Stomach (tissue), 4 donors: ENCODE measurements around the gene RPS5.

Experiments used
- EP300 ChIP-seq: sonication (generic); formaldehyde crosslinking; IDR thresholded peaks from one replicate; pipeline ENCODE4 v1.6.1; 2017; ENCODE audit warnings: antibody characterized with exemption
- TF ChIP-seq, protein P1 (sequence below), 7 experiments: fragments of 450-650 bp in 4 of 7; fragments of 200-600 bp in 3 of 7; sonication (generic) in 3 of 7; IDR thresholded peaks; one replicate each; pipeline ENCODE4 v1.5.1; 2016 to 2019; ENCODE audit warnings: antibody characterized with exemption in 7 of 7, control low read depth in 2 of 7, mild to moderate bottlenecking in 1 of 7

DNA sequence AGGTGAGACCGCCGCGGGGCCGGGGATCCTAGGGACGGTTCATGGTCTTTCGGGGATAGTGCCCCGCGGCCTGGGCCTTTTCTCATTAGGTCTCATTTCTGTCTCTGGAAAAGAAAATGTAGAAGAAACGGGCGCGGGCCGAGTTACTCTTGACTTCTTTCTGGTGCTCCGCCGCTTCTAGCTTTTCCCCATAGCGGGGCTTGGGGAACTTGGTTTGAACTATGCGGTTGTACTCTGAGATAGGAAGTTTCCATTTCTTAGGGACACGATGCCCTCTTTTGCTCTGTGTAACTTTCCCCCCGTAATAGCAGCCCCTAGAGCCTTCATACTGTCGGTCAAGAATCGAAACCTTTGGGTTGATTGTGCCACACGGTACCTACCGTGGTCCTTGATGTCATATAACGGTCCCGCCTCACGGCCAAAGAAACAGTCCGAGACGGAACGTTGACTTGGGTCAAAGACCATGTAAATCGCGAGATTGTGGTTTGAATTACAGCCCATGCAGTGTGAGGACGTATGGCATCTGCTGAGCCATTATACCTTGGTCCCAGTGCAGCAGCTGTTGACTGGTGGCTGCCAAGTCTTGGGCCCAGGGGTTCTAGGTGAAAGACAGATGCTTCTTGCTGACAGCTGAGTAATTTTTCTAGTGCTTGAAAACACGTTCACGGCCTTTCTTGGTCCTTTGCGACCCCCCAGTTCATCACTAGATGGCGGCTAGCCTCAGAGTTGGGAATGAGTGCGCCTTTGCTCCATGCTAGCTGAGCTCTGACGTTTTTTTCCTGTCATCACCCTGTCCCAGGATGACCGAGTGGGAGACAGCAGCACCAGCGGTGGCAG, 487 bp downstream of the RPS5 start:
- TF ChIP-seq, protein P1, sequence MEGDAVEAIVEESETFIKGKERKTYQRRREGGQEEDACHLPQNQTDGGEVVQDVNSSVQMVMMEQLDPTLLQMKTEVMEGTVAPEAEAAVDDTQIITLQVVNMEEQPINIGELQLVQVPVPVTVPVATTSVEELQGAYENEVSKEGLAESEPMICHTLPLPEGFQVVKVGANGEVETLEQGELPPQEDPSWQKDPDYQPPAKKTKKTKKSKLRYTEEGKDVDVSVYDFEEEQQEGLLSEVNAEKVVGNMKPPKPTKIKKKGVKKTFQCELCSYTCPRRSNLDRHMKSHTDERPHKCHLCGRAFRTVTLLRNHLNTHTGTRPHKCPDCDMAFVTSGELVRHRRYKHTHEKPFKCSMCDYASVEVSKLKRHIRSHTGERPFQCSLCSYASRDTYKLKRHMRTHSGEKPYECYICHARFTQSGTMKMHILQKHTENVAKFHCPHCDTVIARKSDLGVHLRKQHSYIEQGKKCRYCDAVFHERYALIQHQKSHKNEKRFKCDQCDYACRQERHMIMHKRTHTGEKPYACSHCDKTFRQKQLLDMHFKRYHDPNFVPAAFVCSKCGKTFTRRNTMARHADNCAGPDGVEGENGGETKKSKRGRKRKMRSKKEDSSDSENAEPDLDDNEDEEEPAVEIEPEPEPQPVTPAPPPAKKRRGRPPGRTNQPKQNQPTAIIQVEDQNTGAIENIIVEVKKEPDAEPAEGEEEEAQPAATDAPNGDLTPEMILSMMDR (IDR thresholded peaks at IDR 0.05) = no peak
- TF ChIP-seq EP300 = no peak
